ENCODE measurements around the gene NTM.

- TF ChIP-seq JUN (IDR thresholded peaks at IDR 0.05; ENCODE audit: borderline replicate concordance, insufficient read depth, insufficient read length, low read depth): no peak
- no peak for TF ChIP-seq CTCF (IDR thresholded peaks at IDR 0.05; ENCODE audit: extremely low read depth in 1 of 2, insufficient read depth in 1 of 2, low read depth in 1 of 2, low read length in 2 of 2)
- no peak for TF ChIP-seq POLR2A (IDR thresholded peaks at IDR 0.05; ENCODE audit: low read depth, low read length)
- no peak for TF ChIP-seq POLR2AphosphoS5 (IDR thresholded peaks at IDR 0.05; ENCODE audit: insufficient read depth, low read depth, low read length)
- TF ChIP-seq EZH2 (IDR thresholded peaks at IDR 0.05; ENCODE audit: borderline replicate concordance, low read depth, low read length, severe bottlenecking): no peak
- TF ChIP-seq MYC (IDR thresholded peaks at IDR 0.05; ENCODE audit: low read depth, low read length): no peak
Observed at GRCh38 chr11:131886201-131886600, 515.8 kb downstream of the NTM start.

Measured in endothelial cell of umbilical vein (primary cell).